MM.1S (cell line): ENCODE results near the gene TIE1.

Experiments
- EZH2 ChIP-seq: fragments of 300-600 bp; sonication (generic); optimal IDR thresholded peaks from 2 replicates; pipeline ENCODE3; 2017; ENCODE audit warnings: low read depth, mild to moderate bottlenecking, antibody characterized with exemption, low read length, mixed read lengths
- EZH2phosphoT487 ChIP-seq: fragments of 300-600 bp; sonication (generic); IDR thresholded peaks from 2 replicates; pipeline ENCODE4 v1.6.1; 2018; ENCODE audit warnings: antibody characterized with exemption, low read length
- TF ChIP-seq, protein P1 (sequence below): fragments of 300-600 bp; sonication (generic); IDR thresholded peaks from 2 replicates; pipeline ENCODE4 v1.5.1; 2016; ENCODE audit warnings: antibody characterized with exemption, low read length, mixed read lengths

DNA sequence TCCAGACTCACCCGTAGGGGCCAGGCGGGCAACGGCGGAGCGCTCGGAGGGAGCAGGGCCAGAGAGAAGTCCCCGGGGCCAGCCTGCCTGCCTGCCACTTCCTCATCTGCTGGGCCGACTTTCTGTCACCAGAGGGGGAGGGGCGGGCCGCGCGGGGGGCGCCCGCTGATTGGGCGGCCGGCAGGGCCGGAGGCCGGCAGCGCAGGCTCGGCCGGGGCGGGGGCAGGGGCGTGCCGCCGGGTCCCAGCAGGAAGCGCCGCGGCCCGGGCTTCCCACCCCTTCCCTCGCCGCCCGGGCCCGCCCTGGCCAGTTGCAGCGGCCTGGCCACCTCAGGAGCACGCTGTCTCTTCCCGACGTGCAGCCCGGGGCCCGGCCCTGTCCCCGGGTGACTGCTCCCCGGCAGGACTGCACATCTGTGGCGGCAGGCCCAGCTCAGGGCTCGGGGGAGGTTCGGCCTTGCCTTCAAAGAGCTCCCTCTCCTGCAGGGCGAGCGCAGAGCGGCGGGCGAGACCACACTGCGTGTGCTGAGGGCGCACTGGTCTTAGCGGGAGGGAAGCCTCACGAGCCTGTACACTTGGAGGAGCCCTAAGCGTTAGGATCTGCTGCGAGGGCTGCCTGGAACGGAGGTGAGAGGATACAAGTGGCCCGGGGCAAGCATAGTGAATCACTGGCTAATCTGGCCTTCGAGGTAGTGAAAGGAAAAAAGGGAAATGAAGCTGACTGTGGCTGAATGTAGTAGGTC lies 67.3 kb downstream of the TIE1 start, which contains the start of gene ELOVL1:
- TF ChIP-seq EZH2phosphoT487, result no peak
- TF ChIP-seq, protein P1, sequence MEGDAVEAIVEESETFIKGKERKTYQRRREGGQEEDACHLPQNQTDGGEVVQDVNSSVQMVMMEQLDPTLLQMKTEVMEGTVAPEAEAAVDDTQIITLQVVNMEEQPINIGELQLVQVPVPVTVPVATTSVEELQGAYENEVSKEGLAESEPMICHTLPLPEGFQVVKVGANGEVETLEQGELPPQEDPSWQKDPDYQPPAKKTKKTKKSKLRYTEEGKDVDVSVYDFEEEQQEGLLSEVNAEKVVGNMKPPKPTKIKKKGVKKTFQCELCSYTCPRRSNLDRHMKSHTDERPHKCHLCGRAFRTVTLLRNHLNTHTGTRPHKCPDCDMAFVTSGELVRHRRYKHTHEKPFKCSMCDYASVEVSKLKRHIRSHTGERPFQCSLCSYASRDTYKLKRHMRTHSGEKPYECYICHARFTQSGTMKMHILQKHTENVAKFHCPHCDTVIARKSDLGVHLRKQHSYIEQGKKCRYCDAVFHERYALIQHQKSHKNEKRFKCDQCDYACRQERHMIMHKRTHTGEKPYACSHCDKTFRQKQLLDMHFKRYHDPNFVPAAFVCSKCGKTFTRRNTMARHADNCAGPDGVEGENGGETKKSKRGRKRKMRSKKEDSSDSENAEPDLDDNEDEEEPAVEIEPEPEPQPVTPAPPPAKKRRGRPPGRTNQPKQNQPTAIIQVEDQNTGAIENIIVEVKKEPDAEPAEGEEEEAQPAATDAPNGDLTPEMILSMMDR, result peak; percentile 36
- no peak for TF ChIP-seq EZH2
